Adrenal gland (tissue), 5 donors: ENCODE measurements around the gene FGFBP1.

Experiments used
- POLR2A ChIP-seq, 2 donors: fragments of 450-650 bp; IDR thresholded peaks; one replicate each; pipeline ENCODE4 v1.6.1; 2017; ENCODE audit warnings: antibody characterized with exemption in 2 of 2, mild to moderate bottlenecking in 2 of 2, moderate library complexity in 1 of 2
- TF ChIP-seq, protein P1 (sequence below), 6 experiments: fragments of 450-650 bp in 4 of 6; fragments of 200-600 bp in 2 of 6; sonication (generic) in 1 of 6; IDR thresholded peaks; 1 replicate in 5 of 6; 2 replicates in 1 of 6; pipeline versions ENCODE4 v1.5.1 to v1.8.0; 2016 to 2021; ENCODE audit warnings: antibody characterized with exemption in 6 of 6, mild to moderate bottlenecking in 2 of 6, moderate library complexity in 1 of 6
- donor health status: DM: no; HTN: no; CAD: no.

DNA sequence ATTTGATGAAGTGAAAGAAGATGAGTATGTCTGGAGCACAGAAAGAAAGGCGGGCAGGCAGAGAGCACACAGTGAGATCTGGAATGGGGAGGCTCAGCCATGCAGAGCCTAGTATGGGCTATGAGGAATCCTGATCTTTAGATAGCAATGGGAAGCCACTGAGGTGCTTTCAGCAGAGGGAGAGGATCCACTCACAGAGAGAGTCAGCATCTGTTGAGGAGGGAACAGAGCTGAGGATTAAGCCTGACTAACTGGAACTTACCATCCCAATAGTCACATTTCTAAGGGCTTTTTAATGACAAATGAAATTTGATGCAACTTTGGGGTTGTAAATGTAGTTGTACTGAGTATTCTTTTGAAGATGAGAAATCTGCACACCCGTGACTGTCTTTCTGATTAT lies 45.1 kb upstream of the FGFBP1 start:
- TF ChIP-seq POLR2A (IDR thresholded peaks at IDR 0.05) = no peak
- TF ChIP-seq, protein P1, sequence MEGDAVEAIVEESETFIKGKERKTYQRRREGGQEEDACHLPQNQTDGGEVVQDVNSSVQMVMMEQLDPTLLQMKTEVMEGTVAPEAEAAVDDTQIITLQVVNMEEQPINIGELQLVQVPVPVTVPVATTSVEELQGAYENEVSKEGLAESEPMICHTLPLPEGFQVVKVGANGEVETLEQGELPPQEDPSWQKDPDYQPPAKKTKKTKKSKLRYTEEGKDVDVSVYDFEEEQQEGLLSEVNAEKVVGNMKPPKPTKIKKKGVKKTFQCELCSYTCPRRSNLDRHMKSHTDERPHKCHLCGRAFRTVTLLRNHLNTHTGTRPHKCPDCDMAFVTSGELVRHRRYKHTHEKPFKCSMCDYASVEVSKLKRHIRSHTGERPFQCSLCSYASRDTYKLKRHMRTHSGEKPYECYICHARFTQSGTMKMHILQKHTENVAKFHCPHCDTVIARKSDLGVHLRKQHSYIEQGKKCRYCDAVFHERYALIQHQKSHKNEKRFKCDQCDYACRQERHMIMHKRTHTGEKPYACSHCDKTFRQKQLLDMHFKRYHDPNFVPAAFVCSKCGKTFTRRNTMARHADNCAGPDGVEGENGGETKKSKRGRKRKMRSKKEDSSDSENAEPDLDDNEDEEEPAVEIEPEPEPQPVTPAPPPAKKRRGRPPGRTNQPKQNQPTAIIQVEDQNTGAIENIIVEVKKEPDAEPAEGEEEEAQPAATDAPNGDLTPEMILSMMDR (IDR thresholded peaks at IDR 0.05) = no peak
